DMS114 treated with DMSO at 0.1 percent for 48 hours (cell line): Measurements from ENCODE around the gene CCR9.
"Not testable (repeated sequence)": the region's sequence is repeated elsewhere in the genome, so short reads cannot be mapped to it uniquely, and the experiment has no call there.

Experiments used
- DNase-seq: peaks from one replicate; lab custom pipeline; 2025; ENCODE audit not compliant: unreplicated experiment; lab: John Stamatoyannopoulos, UW

CCR9 gene, protein sequence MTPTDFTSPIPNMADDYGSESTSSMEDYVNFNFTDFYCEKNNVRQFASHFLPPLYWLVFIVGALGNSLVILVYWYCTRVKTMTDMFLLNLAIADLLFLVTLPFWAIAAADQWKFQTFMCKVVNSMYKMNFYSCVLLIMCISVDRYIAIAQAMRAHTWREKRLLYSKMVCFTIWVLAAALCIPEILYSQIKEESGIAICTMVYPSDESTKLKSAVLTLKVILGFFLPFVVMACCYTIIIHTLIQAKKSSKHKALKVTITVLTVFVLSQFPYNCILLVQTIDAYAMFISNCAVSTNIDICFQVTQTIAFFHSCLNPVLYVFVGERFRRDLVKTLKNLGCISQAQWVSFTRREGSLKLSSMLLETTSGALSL

GRCh38 chr3:45885979-45886705 lies at the start of gene CCR9:
TSS of gene CCR9 (plus strand) at chr3:45886543. CDS start at chr3:45894934, 8,391 bp downstream.
- DNase-seq, result no peak

DNA sequence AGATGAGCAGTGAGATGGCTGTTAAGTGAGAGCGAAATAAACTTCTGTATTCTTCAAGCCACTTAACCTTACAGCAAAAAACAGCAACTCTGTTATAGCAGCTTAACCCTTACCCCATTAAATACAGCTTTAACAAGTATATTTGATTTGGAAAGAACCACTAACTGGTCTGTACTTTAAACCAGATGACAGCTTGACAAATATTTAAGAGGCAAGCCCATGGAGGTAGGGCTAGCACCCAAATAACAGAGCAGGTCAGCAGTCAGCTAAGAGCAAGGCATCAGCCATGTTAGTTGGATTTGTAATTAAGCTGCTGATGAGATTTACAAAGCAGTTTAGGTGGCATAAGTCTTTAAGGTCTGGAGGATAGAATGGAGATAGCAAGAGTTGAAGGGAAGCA lies 47.9 kb upstream of the CCR9 start:
- DNase-seq, result no peak

GRCh38 chr3:45841420-45841756 lies 45.0 kb upstream of the CCR9 start:
- no peak for DNase-seq

DNA sequence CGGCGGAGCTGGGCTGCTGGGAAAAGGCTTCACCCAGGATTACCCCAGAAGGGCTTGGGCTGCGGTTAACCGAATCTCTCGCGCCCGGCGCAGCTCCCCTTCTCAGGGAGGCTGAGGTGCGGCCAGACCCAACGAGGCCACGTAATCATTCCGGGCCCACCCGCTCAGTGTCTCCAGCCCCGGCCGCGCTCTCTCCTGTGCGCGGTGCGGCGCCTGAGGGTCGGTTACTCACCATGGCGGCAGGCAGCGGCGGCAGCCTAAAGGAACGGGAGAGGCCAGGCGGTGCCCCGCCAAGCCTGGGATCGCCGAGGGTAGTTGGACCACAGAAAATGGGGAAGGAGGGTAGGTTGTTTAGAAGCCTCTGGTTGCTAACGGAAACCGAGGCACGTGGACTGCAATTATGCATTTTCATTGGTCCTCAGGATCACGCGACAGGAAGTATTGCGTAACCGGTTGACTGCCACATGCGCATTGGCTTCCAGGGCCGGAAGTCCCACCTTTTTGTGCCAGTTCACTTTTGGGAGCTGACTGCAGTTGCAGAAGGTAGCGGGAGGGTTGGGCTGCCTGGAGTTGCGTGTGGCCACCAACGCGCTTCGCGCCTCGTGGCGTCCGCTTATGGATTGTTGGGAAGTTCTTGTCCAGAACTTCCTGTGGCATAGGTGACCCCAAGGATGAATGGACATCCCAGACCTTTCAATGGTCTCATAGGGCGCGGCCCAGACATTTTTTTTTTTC lies 44.4 kb upstream of the CCR9 start, which contains the start of gene LZTFL1:
TSS of gene LZTFL1 (minus strand) at position 363 of the 735 bp plus-strand sequence. CDS start at position 235, 128 bp downstream.
- peak; percentile 94 for DNase-seq

- no peak for DNase-seq
Observed at GRCh38 chr3:45842851-45843625, 43.3 kb upstream of the CCR9 start.

GRCh38 chr3:45844616-45845015 lies 41.7 kb upstream of the CCR9 start:
- DNase-seq, result no peak

DNA sequence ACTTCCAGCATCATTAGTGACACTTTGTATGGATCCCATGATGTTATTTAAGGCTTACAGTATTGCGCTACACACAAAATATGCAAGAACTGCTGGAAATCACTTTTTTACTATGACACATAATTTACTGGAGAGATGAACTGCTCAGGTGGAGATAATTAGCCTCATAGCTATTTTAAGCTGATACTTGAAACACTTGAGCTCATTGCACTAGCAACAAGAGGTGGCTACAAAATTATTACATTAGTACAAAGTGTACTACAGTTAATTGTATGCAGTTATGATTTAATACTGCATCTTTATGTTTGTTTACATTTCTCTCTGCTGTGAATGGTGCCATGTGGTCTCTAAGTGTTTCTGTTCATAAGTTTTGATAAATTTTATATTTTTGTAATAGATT lies 38.0 kb upstream of the CCR9 start:
- no peak for DNase-seq

DNA sequence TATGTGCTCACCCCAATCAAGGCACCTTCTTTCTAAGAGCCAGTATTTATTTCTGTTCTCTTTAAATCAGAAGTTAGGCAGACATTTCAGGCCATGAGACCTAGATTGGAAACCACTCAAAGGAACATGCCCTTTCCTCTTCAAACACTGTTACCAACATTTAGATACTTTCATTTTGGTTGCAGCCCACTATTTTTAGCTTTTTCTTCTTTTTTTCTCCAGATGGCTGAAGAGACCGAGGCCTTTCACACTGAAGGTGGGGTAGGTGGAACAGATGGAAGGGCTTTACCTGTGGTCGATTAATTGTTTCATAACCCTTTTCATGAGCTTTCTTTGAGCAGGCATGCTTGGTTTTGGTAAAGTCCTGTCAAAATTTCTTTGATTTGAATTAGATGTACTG lies 33.5 kb upstream of the CCR9 start:
- no peak for DNase-seq

- not testable (repeated sequence) for DNase-seq
Observed at GRCh38 chr3:45856323-45856722, 30.0 kb upstream of the CCR9 start.

- not testable (repeated sequence) for DNase-seq
Observed at GRCh38 chr3:45857024-45857423, 29.3 kb upstream of the CCR9 start.

GRCh38 chr3:45858809-45859543 lies 27.4 kb upstream of the CCR9 start:
- DNase-seq, result no peak

DNA sequence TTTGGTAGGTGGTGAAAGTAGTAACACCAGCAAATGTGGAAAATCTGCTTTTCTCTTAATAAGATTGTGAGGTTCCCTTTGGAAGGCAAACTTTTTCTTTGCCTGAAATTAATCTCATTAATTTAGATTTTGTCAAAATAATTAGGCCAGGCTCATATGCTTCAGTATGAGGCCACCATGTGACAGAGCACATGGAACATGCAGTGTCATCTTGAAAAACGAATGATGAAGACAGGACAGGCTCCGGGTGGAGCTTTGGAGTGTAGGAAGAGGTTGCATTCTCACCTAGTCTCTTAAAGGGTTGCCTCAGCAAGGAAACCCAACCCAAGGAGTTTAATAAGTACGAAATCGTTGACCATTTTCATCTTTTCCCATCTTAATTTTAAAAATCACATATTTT lies 25.9 kb upstream of the CCR9 start:
- no peak for DNase-seq

GRCh38 chr3:45861043-45861719 lies 25.2 kb upstream of the CCR9 start:
- DNase-seq, result no peak

DNA sequence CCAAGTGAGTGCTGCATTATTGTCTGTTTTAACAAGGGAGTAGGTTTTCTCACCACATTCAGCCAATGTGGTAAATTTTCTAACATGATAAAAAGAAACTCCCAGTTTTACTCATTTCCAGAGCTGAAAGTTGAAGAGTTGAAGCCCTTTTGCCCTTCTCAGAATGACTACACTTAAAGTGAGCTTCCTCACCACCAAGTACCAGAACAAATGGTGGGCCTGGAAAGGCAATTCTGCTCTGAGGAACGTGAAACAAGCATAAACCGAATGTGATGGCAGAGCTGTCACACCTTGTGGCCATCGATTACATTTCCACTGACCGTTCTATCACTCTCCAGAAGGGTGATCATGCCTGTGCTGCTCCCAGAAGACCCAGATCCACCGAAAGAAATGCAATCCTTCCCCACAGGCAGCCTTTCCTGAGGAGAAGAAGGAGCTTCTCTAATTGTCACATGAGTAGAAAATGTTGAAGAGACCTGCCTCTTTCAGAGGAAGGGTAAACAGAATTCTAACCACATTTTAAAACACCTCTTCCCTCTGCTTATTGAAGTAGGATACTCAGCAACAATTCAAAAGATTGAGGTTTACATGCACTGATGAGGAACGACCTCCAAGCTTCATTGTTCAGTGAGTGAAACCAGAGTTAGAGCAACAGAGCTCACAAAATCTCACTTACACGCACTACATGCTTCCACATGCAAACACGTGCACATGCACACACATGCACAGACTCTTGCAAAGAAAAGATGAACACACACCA lies 21.4 kb upstream of the CCR9 start:
- DNase-seq, result no peak

DNA sequence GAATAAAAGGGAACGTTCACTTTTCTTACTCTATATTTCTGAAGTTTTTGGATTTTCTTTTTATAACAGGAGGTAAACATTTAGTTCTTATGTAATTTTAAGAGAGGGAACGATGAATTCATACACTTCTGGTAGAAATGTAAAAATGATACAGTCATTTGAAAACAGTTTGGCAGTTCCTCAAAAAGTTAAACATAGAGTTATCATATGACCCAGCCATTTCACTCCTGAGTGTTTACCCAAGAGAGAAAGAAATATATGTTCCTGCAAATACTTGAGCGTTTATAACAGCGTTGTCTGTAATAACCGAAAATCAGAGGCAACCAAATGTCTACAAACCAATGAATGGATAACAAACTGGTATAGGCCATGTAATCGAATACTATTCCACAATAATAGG lies 20.8 kb upstream of the CCR9 start:
- DNase-seq, result no peak

- DNase-seq, result no peak
Observed at GRCh38 chr3:45868213-45868612, 18.1 kb upstream of the CCR9 start.

GRCh38 chr3:45868650-45869049 lies 17.7 kb upstream of the CCR9 start:
- no peak for DNase-seq

DNA sequence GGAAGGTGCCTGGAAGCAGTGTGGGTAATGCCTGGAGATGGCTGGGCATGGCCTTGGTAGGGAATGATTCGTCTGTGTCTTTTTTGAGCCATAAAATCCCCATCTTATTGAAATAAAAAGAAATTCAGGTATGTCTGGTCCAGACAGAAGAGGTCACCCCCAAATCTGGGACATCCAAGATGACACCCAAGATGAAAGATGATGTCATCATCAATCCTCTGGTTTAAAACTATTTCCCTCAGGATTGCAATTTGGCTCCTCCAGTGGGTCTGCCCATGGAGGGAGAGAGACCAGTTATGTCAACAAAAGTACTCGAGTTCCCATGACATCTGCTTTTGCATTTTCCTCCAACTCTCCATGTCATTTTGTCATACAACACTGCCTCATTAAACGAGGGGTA lies 16.7 kb upstream of the CCR9 start:
- DNase-seq, result no peak

- DNase-seq, result no peak
Observed at GRCh38 chr3:45870099-45870498, 16.2 kb upstream of the CCR9 start.
